Measurements from ENCODE around the gene PPP1R3D. TPM values are rescaled to one million over a fixed set of nuclear protein-coding genes. Genes with fewer than 3 reads are reported as not detected.
"Not testable (repeated sequence)": the region's sequence is repeated elsewhere in the genome, so short reads cannot be mapped to it uniquely, and the experiment has no call there.

The PPP1R3D gene
- total RNA-seq, 1 experiment from 2014 or later: 2.4 TPM

DNA sequence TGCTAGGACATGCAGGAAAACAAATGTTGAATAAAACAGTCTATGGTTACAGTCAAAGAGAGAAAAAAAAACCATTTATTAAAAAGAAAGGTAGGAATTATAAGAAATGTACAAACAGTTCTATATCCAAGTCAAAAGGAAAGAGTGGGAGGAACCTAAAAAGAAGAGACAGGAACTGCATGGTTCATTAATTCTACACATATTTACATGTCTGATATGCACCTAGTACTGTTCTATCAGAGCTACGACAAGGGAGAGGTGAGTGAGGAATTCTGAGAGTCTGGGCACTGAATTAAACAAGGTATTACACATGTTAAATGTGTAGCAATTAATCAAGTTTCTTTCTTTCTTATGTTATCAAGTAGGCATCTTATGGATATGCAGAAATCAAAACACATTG lies 48.5 kb downstream of the PPP1R3D start:
- Mint-ChIP-seq H3K4me3 (ENCODE audit: unreplicated experiment) (no peak overlapping the region), H3K36me3 (ENCODE audit: insufficient read depth, unreplicated experiment) (no peaks in the 10 kb centered on the region), H3K4me1 (ENCODE audit: insufficient read depth, unreplicated experiment) (no peaks in the 10 kb centered on the region), H3K27ac (ENCODE audit: low read depth, unreplicated experiment) (no peak overlapping the region), H3K9me3 (ENCODE audit: unreplicated experiment) (no peaks in the 10 kb centered on the region), H3K27me3 (ENCODE audit: insufficient read depth, unreplicated experiment) (no peaks in the 10 kb centered on the region)
- POLR2A ChIA-PET: interaction anchor here (1.1 kb wide), 1 partner anchor 49 kb away, joined by 3 read pairs; the partner anchor contains the start of genes FAM217B and PPP1R3D
- intact Hi-C loops (cut with micrococcal nuclease): no loop called here
- no TSS peak for BruUV-seq (replicated peaks)
- TF ChIP-seq, protein P1, sequence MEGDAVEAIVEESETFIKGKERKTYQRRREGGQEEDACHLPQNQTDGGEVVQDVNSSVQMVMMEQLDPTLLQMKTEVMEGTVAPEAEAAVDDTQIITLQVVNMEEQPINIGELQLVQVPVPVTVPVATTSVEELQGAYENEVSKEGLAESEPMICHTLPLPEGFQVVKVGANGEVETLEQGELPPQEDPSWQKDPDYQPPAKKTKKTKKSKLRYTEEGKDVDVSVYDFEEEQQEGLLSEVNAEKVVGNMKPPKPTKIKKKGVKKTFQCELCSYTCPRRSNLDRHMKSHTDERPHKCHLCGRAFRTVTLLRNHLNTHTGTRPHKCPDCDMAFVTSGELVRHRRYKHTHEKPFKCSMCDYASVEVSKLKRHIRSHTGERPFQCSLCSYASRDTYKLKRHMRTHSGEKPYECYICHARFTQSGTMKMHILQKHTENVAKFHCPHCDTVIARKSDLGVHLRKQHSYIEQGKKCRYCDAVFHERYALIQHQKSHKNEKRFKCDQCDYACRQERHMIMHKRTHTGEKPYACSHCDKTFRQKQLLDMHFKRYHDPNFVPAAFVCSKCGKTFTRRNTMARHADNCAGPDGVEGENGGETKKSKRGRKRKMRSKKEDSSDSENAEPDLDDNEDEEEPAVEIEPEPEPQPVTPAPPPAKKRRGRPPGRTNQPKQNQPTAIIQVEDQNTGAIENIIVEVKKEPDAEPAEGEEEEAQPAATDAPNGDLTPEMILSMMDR (IDR thresholded peaks at IDR 0.05; ENCODE audit: unreplicated experiment): no peak
- CTCF ChIA-PET: no interaction called here
- DNase-seq (ENCODE audit: unreplicated experiment): no peak

DNA sequence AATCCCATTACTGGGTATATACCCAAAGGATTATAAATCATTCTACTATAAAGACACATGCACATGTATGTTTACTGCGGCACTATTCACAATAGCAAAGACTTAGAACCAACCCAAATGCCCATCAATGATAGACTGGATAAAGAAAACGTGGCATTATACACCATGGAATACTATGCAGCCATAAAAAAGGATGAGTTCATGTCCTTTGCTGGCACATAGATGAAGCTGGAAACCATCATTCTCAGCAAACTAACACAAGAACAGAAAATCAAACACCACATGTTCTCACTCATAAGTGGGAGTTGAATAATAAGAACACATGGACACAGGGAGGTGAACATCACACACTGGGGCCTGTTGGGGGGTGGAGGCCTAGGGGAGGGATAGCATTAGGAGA lies 50.1 kb downstream of the PPP1R3D start:
- H3K27ac Mint-ChIP-seq (ENCODE audit: low read depth, unreplicated experiment); H3K36me3 Mint-ChIP-seq (ENCODE audit: insufficient read depth, unreplicated experiment); intact Hi-C loops (cut with micrococcal nuclease); H3K27me3 Mint-ChIP-seq (ENCODE audit: insufficient read depth, unreplicated experiment); CTCF ChIA-PET; H3K9me3 Mint-ChIP-seq (ENCODE audit: unreplicated experiment); H3K4me3 Mint-ChIP-seq (ENCODE audit: unreplicated experiment); DNase-seq (ENCODE audit: unreplicated experiment); H3K4me1 Mint-ChIP-seq (ENCODE audit: insufficient read depth, unreplicated experiment); POLR2A ChIA-PET; BruUV-seq (replicated peaks): not testable (repeated sequence)

DNA sequence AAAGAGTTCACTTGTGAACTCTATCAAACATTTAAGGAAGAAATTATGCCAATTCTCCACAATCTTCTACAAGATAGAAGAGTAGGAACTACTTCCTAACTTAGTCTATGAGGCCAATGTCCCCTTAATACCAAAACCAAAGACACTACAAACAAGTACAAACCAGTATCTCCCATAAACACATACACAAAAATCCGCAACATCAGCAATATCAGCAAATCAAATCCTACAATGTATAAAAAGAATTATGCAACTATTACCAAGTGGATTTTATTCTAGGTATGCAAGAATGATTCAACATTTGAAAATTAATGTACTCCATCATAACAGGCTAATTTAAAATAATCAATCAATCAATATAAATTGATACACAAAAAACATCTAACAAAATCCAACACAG lies 52.1 kb downstream of the PPP1R3D start:
- Mint-ChIP-seq H3K27ac (ENCODE audit: low read depth, unreplicated experiment) (no peak overlapping the region), H3K27me3 (ENCODE audit: insufficient read depth, unreplicated experiment) (no peaks in the 10 kb centered on the region), H3K9me3 (ENCODE audit: unreplicated experiment) (no peaks in the 10 kb centered on the region), H3K4me1 (ENCODE audit: insufficient read depth, unreplicated experiment) (peaks cover 12% of the 10 kb centered on the region), H3K4me3 (ENCODE audit: unreplicated experiment) (no peak overlapping the region), H3K36me3 (ENCODE audit: insufficient read depth, unreplicated experiment) (no peaks in the 10 kb centered on the region)
- ChIA-PET POLR2A (no interaction called here), CTCF (no interaction called here)
- no peak for DNase-seq (ENCODE audit: unreplicated experiment)
- TF ChIP-seq, protein P1 (IDR thresholded peaks at IDR 0.05; ENCODE audit: unreplicated experiment): no peak
- intact Hi-C loops (cut with micrococcal nuclease): no loop called here
- BruUV-seq (replicated peaks): no TSS peak

Other genes starting within 250 kb of the PPP1R3D start
- 0.35 and 0.61 TPM in 2 replicates for gene SYCP2, start 6.7 kb downstream of the PPP1R3D start, total RNA-seq (2022)
- 5.6 and 8.6 TPM in 2 replicates for gene FAM217B, start 84 bp upstream of the PPP1R3D start, total RNA-seq (2022)
- 0.12 and 0.71 TPM in 2 replicates for gene CDH26, start 18.1 kb upstream of the PPP1R3D start, total RNA-seq (2022)

Data from MCF 10A (cell line).